Neural cell (in vitro differentiated cells): Measurements from ENCODE around the gene RAB3GAP2. TPM values are rescaled to one million over a fixed set of nuclear protein-coding genes. Genes with fewer than 3 reads are reported as not detected.

Source experiments
- H2AFZ ChIP-seq: fragments of 200-600, 300-800 bp; sonication (generic), shearing (Covaris generic); 2 replicates; pipeline ENCODE4 v1.6.0; 2014; ENCODE audit warnings: low read depth, mild to moderate bottlenecking, antibody characterized with exemption, low read length, moderate library complexity
- H3F3A ChIP-seq: fragments of 200-600 bp; shearing (Covaris generic); 2 replicates; pipeline ENCODE4 v1.6.1; 2016; ENCODE audit warnings: mild to moderate bottlenecking, moderate library complexity, mixed read lengths, antibody characterized with exemption, low read length; ENCODE audit not compliant: insufficient read depth, poor library complexity, severe bottlenecking
- H3K27ac ChIP-seq: fragments of 200-600, 300-800 bp; sonication (generic), shearing (Covaris generic); 2 replicates; pipeline ENCODE4 v1.5.1; 2014; ENCODE audit warnings: mild to moderate bottlenecking, low read length, moderate library complexity
- H3K27me3 ChIP-seq: fragments of 300-800, 200-600 bp; sonication (generic), shearing (Covaris generic); 2 replicates; pipeline ENCODE4 v1.6.0; 2014; ENCODE audit warnings: mild to moderate bottlenecking, low read depth, low read length, moderate library complexity; ENCODE audit not compliant: insufficient read depth
- H3K36me3 ChIP-seq: fragments of 300-800, 200-600 bp; sonication (generic), shearing (Covaris generic); 2 replicates; pipeline ENCODE4 v1.5.1; 2014; ENCODE audit warnings: mild to moderate bottlenecking, antibody characterized with exemption, low read length, moderate library complexity; ENCODE audit not compliant: insufficient read depth
- H3K4me2 ChIP-seq: fragments of 300-800, 200-600 bp; sonication (generic), shearing (Covaris generic); 2 replicates; pipeline ENCODE4 v1.6.0; 2014; ENCODE audit warnings: mild to moderate bottlenecking, low read length
- H3K4me3 ChIP-seq: fragments of 300-800, 200-600 bp; sonication (generic), shearing (Covaris generic); 2 replicates; pipeline ENCODE4 v1.5.1; 2014; ENCODE audit warnings: mild to moderate bottlenecking, low read length, moderate library complexity
- H3K79me2 ChIP-seq: fragments of 200-600 bp; shearing (Covaris generic); replicated peaks from 2 replicates; pipeline ENCODE4 v1.6.0; 2014; ENCODE audit warnings: mild to moderate bottlenecking, low read length, moderate library complexity; ENCODE audit not compliant: insufficient read depth
- H3K9ac ChIP-seq: fragments of 300-800, 200-600 bp; sonication (generic), shearing (Covaris generic); 2 replicates; pipeline ENCODE4 v1.6.1; 2016; ENCODE audit warnings: mild to moderate bottlenecking, low read length, mixed read lengths
- H3K9me2 ChIP-seq: fragments of 200-600 bp; shearing (Covaris generic); 2 replicates; pipeline ENCODE4 v1.6.1; 2016; ENCODE audit warnings: mild to moderate bottlenecking, low read length, mixed read lengths; ENCODE audit not compliant: insufficient read depth
- H3K9me3 ChIP-seq: fragments of 200-600, 300-800 bp; sonication (generic), shearing (Covaris generic); 2 replicates; pipeline ENCODE4 v1.6.1; 2016; ENCODE audit warnings: mild to moderate bottlenecking, mixed run types, low read length, moderate library complexity, mixed read lengths
- H4K20me1 ChIP-seq: fragments of 200-600 bp; shearing (Covaris generic); 2 replicates; pipeline ENCODE4 v1.6.1; 2016; ENCODE audit warnings: mild to moderate bottlenecking, mixed run types; ENCODE audit not compliant: insufficient read depth
- CTCF ChIP-seq: fragments of 450-650 bp; IDR thresholded peaks from 2 replicates; pipeline ENCODE4 v1.5.1; 2014; ENCODE audit warnings: antibody characterized with exemption, mild to moderate bottlenecking, moderate library complexity; ENCODE audit not compliant: poor library complexity, severe bottlenecking
- EP300 ChIP-seq: fragments of 450-650 bp; conservative IDR thresholded peaks from 2 replicates; pipeline ENCODE4 v1.6.1; 2014; ENCODE audit warnings: antibody characterized with exemption, mild to moderate bottlenecking, moderate library complexity; ENCODE audit not compliant: poor library complexity, severe bottlenecking
- EZH2 ChIP-seq: fragments of 200-600, 300-800 bp; shearing (Covaris generic), sonication (generic); IDR thresholded peaks from 2 replicates; pipeline ENCODE4 v1.6.1; 2014; ENCODE audit warnings: antibody characterized with exemption, low read length, borderline replicate concordance, mild to moderate bottlenecking; ENCODE audit not compliant: insufficient read depth, poor library complexity, severe bottlenecking
- MXI1 ChIP-seq: fragments of 450-650 bp; conservative IDR thresholded peaks from 2 replicates; pipeline ENCODE4 v1.6.1; 2014; ENCODE audit warnings: antibody characterized with exemption, mild to moderate bottlenecking; ENCODE audit not compliant: poor library complexity, severe bottlenecking
- POLR2AphosphoS5 ChIP-seq: IDR thresholded peaks from 2 replicates; pipeline ENCODE4 v1.6.1; 2012
- RAD21 ChIP-seq: fragments of 450-650 bp; conservative IDR thresholded peaks from 2 replicates; pipeline ENCODE4 v1.6.1; 2014; ENCODE audit warnings: antibody characterized with exemption, mild to moderate bottlenecking, moderate library complexity
- REST ChIP-seq: IDR thresholded peaks from 2 replicates; pipeline ENCODE4 v1.6.1; 2012; ENCODE audit warnings: borderline replicate concordance
- SMC3 ChIP-seq: fragments of 450-650 bp; conservative IDR thresholded peaks from 2 replicates; pipeline ENCODE4 v1.6.1; 2014; ENCODE audit warnings: antibody characterized with exemption, mild to moderate bottlenecking, moderate library complexity; ENCODE audit not compliant: poor library complexity
- TAF1 ChIP-seq: IDR thresholded peaks from 2 replicates; pipeline ENCODE4 v1.6.1; 2012; ENCODE audit warnings: low read depth
- polyA plus RNA-seq: library from polyadenylated mRNA; depleted of rRNA; stranded (reverse); fragments of >200 nt; gene quantifications from 2 replicates; pipeline ENCODE4 v1.2.3, GENCODE V29; 2014

Gene RAB3GAP2
- polyA plus RNA-seq, 1 donor from 2014 or later, result 39.9 TPM

- no peaks in the 10 kb centered on the region for H3K79me2 ChIP-seq
- no peak for TF ChIP-seq EP300
- no peak for TF ChIP-seq TAF1
- no peak for TF ChIP-seq SMC3
- no peak for TF ChIP-seq EZH2
- no peak for TF ChIP-seq CTCF
- TF ChIP-seq POLR2AphosphoS5, result no peak
- no peak for TF ChIP-seq REST
- TF ChIP-seq RAD21, result no peak
- no peak for TF ChIP-seq MXI1
- H3K27me3 ChIP-seq, result no peaks in the 10 kb centered on the region
- H2AFZ ChIP-seq, result no peak overlapping the region
- H3K27ac ChIP-seq, result no peak overlapping the region
- H3K9ac ChIP-seq, result no peak overlapping the region
- H3K36me3 ChIP-seq, result no peaks in the 10 kb centered on the region
- H4K20me1 ChIP-seq, result no peaks in the 10 kb centered on the region
- H3K9me3 ChIP-seq, result no peaks in the 10 kb centered on the region
- no peak overlapping the region for H3K4me2 ChIP-seq
- no peaks in the 10 kb centered on the region for H3K9me2 ChIP-seq
- no peaks in the 10 kb centered on the region for H3F3A ChIP-seq
- no peak overlapping the region for H3K4me3 ChIP-seq
Measured at GRCh38 chr1:220299337-220299736, 27.1 kb upstream of the RAB3GAP2 start.

GRCh38 chr1:220298470-220299205 lies 26.4 kb upstream of the RAB3GAP2 start:
- no peak overlapping the region for H3K4me2 ChIP-seq
- H3K27me3 ChIP-seq, result no peaks in the 10 kb centered on the region
- H4K20me1 ChIP-seq, result no peaks in the 10 kb centered on the region
- no peak overlapping the region for H3K9ac ChIP-seq
- H3K79me2 ChIP-seq, result no peaks in the 10 kb centered on the region
- no peak overlapping the region for H3K4me3 ChIP-seq
- H3K27ac ChIP-seq, result peak overlapping the region; percentile 28
- no peaks in the 10 kb centered on the region for H3F3A ChIP-seq
- H3K36me3 ChIP-seq, result no peaks in the 10 kb centered on the region
- H3K9me3 ChIP-seq, result no peaks in the 10 kb centered on the region
- TF ChIP-seq SMC3, result no peak
- no peak for TF ChIP-seq RAD21
- TF ChIP-seq POLR2AphosphoS5, result no peak
- no peak for TF ChIP-seq EP300
- no peak overlapping the region for H2AFZ ChIP-seq
- no peaks in the 10 kb centered on the region for H3K9me2 ChIP-seq
